ENCODE results near the gene ZNF70.

Gene ZNF70

GRCh38 chr22:23714596-23715578, 36.0 kb downstream of the ZNF70 start:
- no peak for DNase-seq

DNA sequence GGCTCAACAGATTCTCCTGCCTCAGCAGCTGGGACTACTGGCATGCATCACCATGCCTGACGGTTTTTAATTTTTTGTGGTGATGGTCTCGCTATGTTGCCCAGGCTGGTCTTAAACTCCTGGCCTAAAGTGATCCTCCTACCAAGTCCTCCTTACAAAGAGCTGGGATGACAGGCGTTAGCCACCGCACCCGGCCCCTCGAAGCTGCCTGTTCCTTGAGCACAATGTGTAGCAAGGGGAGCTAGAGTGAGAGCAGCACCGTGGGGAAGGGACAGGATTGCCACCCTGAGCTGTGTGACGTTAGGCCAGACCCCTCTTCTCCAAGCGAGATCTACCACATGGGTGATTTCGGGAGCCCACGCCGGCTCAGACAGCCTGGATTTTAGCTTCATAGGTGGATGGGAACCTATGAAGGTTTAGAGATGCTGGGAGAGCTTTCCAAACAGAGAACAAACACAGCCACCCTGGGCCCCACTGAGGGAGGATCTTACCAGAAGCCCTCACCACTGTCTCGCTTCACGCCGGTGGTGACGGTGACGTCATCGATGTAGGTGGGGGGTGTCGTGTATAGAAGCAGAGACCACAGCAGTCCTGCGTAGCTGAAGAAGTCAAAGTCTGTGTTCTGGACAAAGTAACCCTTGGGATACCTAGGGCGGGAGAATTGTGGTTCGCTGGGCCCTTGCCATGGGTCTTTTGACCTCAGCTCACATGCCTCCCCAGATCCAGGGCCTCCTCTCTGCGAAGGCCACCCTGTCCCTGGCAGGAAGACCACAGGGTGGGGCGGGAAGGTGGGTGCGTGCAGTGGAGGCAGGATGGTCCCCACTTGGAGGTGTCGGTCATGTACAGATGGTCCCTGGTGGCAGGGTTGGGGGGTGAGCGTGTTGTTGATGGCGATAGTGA, 37.0 kb downstream of the ZNF70 start:
- no peak for DNase-seq

DNA sequence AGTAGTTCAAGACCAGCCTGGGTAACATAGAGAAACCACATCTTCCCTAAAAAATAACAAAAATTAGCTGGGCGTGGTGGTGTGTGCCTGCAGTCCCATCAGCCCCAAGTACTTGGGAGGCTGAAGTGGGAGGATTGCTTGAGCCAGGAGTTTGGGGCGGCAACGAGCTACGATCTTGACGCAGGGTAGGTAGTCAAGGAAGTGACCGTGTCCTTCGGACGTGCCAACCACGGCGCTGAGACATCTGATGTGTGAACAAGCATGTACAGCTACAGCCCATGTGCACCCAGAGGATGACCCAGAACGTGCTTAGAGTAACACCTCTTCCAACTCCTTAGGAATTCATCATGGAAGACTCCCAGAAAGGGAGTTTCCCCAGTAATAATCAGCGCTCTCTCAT, 38.7 kb downstream of the ZNF70 start:
- DNase-seq, result no peak

GRCh38 chr22:23709107-23709506, 41.8 kb downstream of the ZNF70 start:
- no peak for DNase-seq

- no peak for DNase-seq
Observed at GRCh38 chr22:23708270-23708669, 42.6 kb downstream of the ZNF70 start.

DNA sequence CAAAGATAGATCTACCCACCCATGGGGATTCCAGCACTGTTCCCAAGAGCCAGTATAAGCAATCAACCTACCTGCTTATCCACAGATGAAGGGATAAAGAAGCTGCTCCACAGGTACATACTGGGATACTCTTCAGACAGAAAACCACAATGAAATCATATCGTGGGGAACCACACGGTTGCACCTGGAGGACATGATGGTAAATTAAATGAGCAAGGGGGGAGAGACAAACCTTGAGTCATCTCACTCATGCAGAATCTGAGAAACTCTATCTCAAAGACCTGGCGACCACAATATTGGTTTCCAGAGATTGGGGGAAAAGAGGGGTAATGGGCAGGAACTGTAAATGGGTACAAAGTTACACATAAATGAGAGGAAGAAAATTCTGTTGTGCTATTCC, 45.6 kb downstream of the ZNF70 start:
- DNase-seq, result no peak

DNA sequence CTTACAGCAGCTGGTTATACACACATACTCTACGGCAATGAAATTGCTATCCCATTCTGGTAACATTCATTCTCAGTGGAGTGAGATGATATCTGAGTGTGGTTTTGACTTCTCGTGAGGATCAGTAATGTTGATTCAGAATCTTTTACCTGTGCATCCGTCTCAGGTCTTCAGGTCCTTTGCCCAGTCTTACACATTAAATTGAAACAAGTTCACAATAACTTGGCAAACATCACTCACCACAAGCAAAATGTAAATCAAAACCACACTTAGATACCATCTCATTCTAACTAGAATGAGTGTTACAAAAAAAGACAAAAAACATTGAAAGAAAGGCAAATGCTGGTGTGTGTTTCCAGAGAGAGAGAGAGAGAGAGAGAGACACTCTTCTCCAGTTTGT, 46.1 kb downstream of the ZNF70 start:
- DNase-seq, result no peak

- no peak for DNase-seq
Observed at GRCh38 chr22:23704062-23704461, 46.9 kb downstream of the ZNF70 start.

DNA sequence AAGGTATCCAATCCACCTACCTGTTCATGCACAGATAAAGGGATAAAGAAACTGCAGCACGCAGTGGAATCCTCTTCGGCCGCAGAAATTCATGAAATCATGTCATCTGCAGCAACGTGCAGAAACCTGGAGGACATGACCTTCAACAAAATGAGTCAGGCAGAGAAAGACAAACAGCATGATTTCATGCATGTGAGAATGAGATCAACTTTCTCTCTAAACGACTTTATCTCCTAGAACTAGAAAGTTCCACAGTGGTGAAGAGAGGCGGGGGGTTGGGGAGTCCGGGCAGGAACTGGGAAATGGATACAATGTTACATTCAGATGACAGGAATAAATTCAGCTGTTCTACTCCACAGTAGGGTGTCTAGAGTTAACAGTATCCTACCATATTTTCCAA, 50.2 kb downstream of the ZNF70 start:
- no peak for DNase-seq

- DNase-seq, result no peak
Observed at GRCh38 chr22:23698673-23699235, 52.2 kb downstream of the ZNF70 start.

GRCh38 chr22:23698094-23698493, 52.8 kb downstream of the ZNF70 start:
- DNase-seq, result no peak

DNA sequence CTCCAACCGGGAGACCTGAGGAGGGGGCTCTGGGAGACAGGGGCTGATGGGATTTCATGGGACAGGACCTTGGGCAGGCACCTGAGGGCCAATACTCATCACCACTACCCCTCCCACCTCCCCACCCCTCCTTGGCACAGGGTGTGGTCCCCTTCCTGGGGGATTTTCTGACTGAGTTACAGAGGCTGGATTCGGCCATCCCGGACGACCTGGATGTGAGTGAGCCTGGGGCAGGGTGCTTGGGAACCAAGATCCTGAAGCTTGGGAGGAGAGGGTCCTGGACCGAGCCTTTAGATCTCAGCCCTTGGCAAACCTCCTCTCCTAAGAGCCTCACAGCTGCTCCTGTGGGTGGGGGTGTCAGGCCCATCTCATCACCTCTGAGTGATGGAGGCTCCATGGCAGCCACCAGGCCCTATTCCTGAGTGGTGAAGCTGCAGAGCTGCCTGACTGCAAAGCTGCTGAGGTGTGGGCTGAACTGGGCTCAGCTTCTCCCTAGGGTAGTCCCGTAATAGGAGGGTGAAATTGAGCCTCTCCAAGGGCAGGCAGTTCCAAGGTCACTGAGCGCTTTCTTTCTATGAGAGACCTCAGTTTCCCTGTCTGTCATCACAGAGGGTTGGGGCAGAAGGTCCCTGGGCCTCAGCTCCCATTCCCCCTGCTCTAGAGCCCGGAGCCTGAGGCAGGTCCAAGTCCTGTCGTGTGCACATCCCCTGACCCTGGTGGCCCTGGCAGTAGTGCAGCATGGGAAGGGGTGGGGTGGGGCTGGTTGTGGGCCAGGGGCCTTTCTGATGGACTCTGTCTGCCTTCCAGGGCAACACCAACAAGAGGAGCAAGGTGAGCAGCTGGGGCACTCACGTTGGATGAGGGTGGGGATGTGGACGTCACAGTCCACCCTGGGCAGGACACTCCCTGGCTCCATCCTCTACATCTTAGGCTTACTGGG, 53.6 kb downstream of the ZNF70 start:
- no peak for DNase-seq

DNA sequence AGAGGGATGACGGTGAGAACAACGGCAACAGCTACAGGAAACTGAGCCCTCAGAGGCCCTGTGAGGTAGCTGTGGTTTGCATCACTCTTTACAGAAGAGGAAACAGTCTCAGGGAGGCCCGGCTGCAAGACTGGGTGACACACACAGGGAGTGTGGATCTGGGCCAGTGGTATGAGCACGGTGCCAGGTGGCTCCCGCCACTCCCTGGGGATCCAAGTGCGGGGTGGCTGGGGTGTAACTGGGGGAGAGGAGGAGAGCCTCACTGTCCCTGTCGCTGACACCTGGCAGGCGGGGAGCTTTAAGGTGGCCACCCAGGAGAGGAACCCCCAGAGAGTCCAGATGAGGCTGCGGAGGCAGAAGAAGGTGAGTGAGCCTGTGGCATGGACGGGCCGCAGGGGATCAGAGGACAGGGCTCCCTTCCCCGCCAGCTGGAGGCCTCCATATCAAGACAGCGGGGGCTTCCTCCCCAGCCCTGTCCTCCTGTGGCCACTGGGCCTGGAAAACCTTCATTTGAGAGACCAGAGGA, 54.5 kb downstream of the ZNF70 start:
- no peak for DNase-seq

- DNase-seq, result no peak
Observed at GRCh38 chr22:23695571-23696325, 55.2 kb downstream of the ZNF70 start.

GRCh38 chr22:23695141-23695540, 55.8 kb downstream of the ZNF70 start:
- DNase-seq, result no peak

DNA sequence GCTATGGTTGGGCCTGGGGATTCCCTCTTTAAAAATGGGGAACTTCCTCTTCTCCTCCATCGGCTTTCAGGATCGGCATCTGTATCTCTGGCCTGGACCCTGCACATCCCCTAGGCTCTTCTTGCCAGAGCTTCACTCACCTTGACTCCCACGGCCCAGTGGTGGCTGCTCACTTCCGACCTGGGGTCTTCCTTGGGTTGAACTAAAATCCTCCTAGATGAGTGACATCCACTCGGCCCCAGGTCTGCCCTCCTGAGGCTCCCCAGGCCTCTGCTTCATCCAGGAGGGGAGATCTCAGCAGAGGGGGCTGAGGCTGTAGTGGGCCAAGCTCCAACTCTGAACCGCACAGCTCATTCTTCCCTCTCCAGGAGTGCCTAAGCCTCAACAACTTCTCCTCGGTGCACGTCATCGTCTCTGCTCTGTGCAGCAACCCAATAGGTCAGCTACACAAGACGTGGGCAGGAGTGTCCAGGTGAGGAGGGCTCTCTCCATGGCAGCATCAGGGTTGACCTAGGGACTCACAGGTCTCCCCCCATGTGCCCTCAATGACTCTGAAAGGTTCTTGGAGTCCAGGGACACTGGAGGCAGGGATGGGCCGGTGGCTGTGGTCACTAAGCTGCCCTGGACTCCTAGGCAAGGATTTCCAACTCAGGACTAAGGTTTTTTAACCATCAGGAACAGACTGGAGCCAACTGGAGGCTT, 56.8 kb downstream of the ZNF70 start:
- no peak for DNase-seq

DNA sequence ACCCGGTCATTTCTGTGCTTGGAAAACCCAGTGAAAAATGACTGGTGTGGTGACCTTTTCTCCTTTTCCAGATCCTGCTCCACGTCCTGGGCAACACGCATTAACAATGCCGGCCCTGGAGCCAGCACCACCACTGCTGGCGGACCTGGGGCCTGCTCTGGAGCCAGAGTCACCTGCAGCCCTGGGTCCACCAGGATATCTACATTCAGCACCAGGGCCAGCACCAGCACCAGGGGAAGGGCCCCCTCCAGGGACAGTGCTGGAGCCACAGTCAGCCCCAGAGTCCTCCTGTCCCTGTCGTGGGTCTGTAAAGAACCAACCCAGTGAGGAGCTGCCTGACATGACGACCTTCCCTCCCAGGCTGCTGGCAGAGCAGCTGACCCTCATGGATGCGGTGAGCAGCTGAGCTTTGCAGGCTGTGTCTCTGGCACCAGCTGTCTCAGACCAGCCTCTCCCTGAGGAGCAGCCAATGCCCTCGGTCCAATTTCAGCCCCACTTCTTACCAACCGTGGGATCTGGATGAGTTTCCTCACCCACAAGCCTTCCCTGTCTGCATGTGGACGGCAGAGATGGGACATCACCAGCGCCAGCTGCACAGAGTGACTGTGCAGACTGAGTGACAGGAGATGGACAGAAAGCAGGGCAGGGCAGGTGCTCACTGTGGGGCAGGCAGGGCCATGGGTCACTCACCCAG, 58.2 kb downstream of the ZNF70 start:
- no peak for DNase-seq

DNA sequence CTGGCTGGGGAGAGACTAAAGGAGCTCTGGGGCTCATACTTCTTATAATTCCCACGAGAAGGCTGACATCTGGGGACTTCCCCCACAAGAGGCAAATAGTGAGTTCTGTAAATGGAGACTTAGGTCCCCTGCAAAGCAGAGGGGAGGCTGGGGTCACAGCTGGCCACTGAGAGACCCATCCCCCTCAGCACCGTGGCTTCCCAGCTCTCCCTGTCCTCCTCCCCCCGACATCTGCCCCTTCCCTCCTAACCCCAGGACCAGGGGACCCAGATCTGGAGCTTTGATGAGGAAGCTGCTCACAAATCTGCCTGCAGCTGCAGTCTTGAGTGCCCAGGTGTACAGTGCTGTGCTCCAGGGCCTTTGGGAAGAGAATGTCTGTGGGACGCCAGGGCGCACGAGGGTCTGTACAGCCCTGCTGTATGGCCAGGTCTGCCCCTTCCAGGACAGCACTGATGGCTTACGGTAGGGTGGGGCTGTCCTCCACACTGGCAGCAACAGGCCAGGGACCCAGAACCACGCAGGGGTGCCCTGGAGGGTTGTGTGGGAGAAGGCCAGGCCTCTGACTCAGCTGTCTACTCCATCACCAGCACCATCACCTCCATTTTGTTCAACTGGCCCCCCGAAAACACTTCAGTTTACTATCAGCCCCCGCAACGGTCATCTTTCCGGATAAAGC, 59.0 kb downstream of the ZNF70 start:
- no peak for DNase-seq

- no peak for DNase-seq
Observed at GRCh38 chr22:23690713-23691112, 60.2 kb downstream of the ZNF70 start, which contains the start of gene RGL4. TSS of gene RGL4 (plus strand) at chr22:23691013. CDS start at chr22:23692031, 1,018 bp downstream.
